ENCODE results near the gene HSPG2. TPM values are rescaled to one million over a fixed set of nuclear protein-coding genes. Genes with fewer than 3 reads are reported as not detected.

HSPG2 gene
- total RNA-seq, 1 donor from 2014 or later: 152 TPM

DNA sequence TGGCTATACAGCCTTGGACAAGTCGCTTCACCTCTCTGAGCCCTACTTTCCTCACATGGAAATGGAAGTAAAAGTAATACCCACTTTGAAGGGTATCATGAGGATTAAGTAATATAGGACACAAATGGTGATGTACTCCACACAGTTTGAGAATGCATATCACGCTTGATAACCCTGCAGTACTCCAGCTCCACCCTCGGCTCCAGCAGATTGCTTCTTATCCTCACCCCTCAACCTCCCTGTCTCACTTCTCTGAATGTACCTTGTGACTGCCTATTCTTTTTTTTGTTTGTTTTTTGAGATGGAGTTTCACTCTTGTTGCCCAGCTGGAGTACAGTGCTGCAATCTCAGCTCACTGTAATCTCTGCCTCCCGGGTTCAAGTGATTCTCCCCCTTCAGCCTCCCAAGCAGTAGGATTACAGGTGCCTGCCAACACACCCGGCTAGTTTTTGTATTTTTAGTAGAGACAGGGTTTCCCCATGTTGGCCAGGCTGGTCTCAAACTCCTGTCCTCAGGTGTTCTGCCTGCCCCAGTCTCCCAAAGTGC is 69.6 kb downstream of the HSPG2 start:
- Histone ChIP-seq H3K4me1 (ENCODE audit: control insufficient read depth in 3 of 3, insufficient read depth in 3 of 3, low read length in 3 of 3) (peaks cover 10 to 15% (median 11%) of the 10 kb centered on the region in 3 donors), H3K4me3 (ENCODE audit: low read length in 3 of 3) (no peak overlapping the region)

DNA sequence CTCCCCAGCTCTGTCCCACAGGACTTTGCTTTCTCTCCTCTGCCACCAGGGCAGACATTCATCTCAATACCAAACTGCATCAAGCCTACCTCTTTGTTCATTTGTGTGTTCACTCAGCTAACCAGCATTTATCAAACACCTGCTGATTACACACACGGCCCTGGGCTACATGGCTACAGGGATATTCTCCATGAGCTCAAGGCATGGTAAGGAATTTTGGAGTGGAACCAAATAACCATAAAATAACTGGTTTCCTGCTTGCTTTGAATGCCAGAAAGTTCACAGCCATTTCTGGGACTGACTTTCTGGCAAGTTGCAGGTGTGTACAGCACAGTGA is 70.4 kb downstream of the HSPG2 start:
- no peak overlapping the region for H3K9ac ChIP-seq (ENCODE audit: low read depth in 1 of 3, low read length in 3 of 3)
- H3K27me3 ChIP-seq (ENCODE audit: control insufficient read depth in 3 of 3, insufficient read depth in 3 of 3, low read length in 3 of 3): no peaks in the 10 kb centered on the region
- peaks cover 10 to 15% (median 14%) of the 10 kb centered on the region in 3 donors for H3K4me1 ChIP-seq (ENCODE audit: control insufficient read depth in 3 of 3, insufficient read depth in 3 of 3, low read length in 3 of 3)
- no peak overlapping the region for H3K4me3 ChIP-seq (ENCODE audit: low read length in 3 of 3)
- peaks cover 23 to 51% (median 33%) of the 10 kb centered on the region in 3 donors for H3K36me3 ChIP-seq (ENCODE audit: control insufficient read depth in 3 of 3, insufficient read depth in 3 of 3, low read length in 3 of 3)
- no peaks in the 10 kb centered on the region for H3K9me3 ChIP-seq (ENCODE audit: control insufficient read depth in 3 of 3, low read length in 3 of 3)
- no peak overlapping the region for H3K27ac ChIP-seq (ENCODE audit: low read depth, low read length)

More for the DNA sequence above, 69.6 kb downstream of the HSPG2 start:
- Histone ChIP-seq H3K27me3 (ENCODE audit: control insufficient read depth in 3 of 3, insufficient read depth in 3 of 3, low read length in 3 of 3) (no peaks in the 10 kb centered on the region), H3K36me3 (ENCODE audit: control insufficient read depth in 3 of 3, insufficient read depth in 3 of 3, low read length in 3 of 3) (peaks cover 27 to 54% (median 36%) of the 10 kb centered on the region in 3 donors), H3K9ac (ENCODE audit: low read depth in 1 of 3, low read length in 3 of 3) (no peak overlapping the region), H3K9me3 (ENCODE audit: control insufficient read depth in 3 of 3, low read length in 3 of 3) (no peaks in the 10 kb centered on the region), H3K27ac (ENCODE audit: low read depth, low read length) (no peak overlapping the region)

DNA sequence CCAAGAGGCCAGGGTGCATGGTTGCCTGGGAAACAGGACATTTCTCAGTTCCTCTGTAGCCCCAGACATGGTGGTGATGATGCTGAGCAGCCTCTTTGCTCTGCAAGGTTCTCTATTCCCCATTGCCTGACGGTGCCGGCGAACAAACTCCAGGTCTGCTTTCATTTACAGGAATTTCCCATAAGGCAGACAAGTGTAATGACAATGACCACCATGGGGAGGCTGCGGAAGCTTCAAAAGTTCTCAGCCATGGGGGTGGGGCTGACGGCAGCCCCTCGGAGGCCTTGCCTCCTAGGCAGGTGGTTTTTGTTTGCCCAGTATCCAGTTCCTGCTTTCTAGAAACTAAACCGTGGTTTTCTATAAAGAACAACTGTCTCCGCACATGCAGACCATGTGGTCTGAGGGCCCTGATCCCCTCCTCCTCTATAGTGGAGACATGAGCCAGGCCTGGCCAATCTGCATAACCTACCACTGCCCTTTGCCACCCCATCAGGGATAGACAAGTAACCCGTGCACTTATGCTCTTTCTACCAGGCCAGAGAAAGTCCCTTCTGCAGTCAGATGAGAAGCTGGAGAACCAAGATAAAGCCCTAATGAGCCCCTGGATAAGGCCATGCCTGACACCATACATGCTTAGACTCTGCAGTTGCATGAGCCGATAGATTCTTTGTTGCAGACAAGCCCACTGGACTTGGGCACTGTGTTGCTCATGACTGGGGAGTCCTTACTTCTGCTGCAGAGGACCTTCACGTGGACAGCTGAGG is 71.0 kb downstream of the HSPG2 start:
- Histone ChIP-seq H3K27me3 (ENCODE audit: control insufficient read depth in 3 of 3, insufficient read depth in 3 of 3, low read length in 3 of 3) (no peaks in the 10 kb centered on the region), H3K9ac (ENCODE audit: low read depth in 1 of 3, low read length in 3 of 3) (no peak overlapping the region), H3K27ac (ENCODE audit: low read depth, low read length) (no peak overlapping the region), H3K36me3 (ENCODE audit: control insufficient read depth in 3 of 3, insufficient read depth in 3 of 3, low read length in 3 of 3) (peaks cover 25 to 51% (median 36%) of the 10 kb centered on the region in 3 donors), H3K9me3 (ENCODE audit: control insufficient read depth in 3 of 3, low read length in 3 of 3) (no peaks in the 10 kb centered on the region), H3K4me1 (ENCODE audit: control insufficient read depth in 3 of 3, insufficient read depth in 3 of 3, low read length in 3 of 3) (peaks cover 10 to 15% (median 14%) of the 10 kb centered on the region in 3 donors), H3K4me3 (ENCODE audit: low read length in 3 of 3) (no peak overlapping the region)

DNA sequence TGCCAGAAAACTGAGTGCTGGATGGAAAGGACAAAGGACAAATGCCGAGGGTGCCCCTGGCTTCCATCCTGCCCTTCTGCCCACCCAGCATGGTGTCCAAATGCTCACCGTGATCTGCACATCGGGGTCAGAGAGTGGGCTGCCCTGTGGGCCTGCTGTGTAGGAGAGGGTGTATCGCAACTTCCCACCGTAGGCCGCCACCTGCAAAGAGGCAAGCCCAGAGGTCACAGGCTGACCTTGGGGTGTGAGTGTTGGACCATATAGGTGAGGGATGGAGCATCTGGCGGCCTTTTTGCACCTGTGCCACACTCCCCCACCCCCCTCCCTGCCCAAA is 71.5 kb downstream of the HSPG2 start:
- H3K27me3 ChIP-seq (ENCODE audit: control insufficient read depth in 3 of 3, insufficient read depth in 3 of 3, low read length in 3 of 3): no peaks in the 10 kb centered on the region
- peaks cover 29 to 52% (median 38%) of the 10 kb centered on the region in 3 donors for H3K36me3 ChIP-seq (ENCODE audit: control insufficient read depth in 3 of 3, insufficient read depth in 3 of 3, low read length in 3 of 3)
- no peaks in the 10 kb centered on the region for H3K9me3 ChIP-seq (ENCODE audit: control insufficient read depth in 3 of 3, low read length in 3 of 3)
- peaks cover 9 to 14% (median 11%) of the 10 kb centered on the region in 3 donors for H3K4me1 ChIP-seq (ENCODE audit: control insufficient read depth in 3 of 3, insufficient read depth in 3 of 3, low read length in 3 of 3)
- no peak overlapping the region for H3K9ac ChIP-seq (ENCODE audit: low read depth in 1 of 3, low read length in 3 of 3)
- H3K27ac ChIP-seq (ENCODE audit: low read depth, low read length): no peak overlapping the region
- H3K4me3 ChIP-seq (ENCODE audit: low read length in 3 of 3): no peak overlapping the region

DNA sequence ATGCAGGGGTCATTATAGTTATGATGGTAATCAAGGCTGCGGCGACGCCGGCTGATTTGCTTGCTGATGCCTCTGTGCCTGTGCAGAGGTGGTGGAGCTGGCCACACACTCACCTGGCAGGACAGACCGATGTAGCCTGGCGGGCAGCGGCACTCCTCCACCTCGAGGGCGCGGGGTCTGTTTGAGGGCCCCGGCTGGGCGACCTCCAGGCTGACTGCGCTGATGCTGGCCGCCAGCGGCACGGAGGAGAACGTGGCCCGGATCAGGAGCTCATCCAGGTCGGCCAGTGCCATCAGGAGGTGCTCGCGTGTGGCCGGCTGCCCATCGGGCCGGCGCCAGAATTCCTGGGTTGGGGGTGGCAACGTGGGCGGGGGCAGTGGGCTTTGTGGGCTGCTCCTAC is 72.4 kb downstream of the HSPG2 start:
- Histone ChIP-seq H3K27me3 (ENCODE audit: control insufficient read depth in 3 of 3, insufficient read depth in 3 of 3, low read length in 3 of 3) (no peaks in the 10 kb centered on the region), H3K36me3 (ENCODE audit: control insufficient read depth in 3 of 3, insufficient read depth in 3 of 3, low read length in 3 of 3) (peaks cover 27 to 54% (median 43%) of the 10 kb centered on the region in 3 donors), H3K9me3 (ENCODE audit: control insufficient read depth in 3 of 3, low read length in 3 of 3) (no peaks in the 10 kb centered on the region), H3K27ac (ENCODE audit: low read depth, low read length) (no peak overlapping the region), H3K9ac (ENCODE audit: low read depth in 1 of 3, low read length in 3 of 3) (no peak overlapping the region), H3K4me3 (ENCODE audit: low read length in 3 of 3) (no peak overlapping the region), H3K4me1 (ENCODE audit: control insufficient read depth in 3 of 3, insufficient read depth in 3 of 3, low read length in 3 of 3) (peaks cover 1 to 6% (median 3%) of the 10 kb centered on the region in 3 donors)

DNA sequence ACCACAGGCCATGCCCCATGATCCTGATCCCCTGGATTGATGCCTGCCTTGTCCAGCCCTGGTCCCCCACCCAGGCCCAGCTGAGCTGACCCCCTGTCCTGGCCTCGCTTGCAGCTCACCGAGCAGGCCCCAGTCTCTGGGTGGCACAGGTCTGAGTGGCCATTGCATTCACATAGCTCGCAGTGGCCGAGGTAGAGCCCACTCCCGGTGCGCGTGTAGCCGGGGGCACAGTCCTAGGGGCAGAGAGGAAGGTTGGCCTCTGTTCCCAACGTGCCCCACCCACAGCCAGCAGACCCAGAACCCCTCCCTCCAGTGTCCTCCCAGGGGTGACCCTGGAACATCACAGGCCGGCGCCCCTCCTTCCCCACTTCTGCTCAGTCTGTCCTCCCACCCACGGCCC is 73.1 kb downstream of the HSPG2 start:
- peaks cover 27 to 56% (median 44%) of the 10 kb centered on the region in 3 donors for H3K36me3 ChIP-seq (ENCODE audit: control insufficient read depth in 3 of 3, insufficient read depth in 3 of 3, low read length in 3 of 3)
- H3K27me3 ChIP-seq (ENCODE audit: control insufficient read depth in 3 of 3, insufficient read depth in 3 of 3, low read length in 3 of 3): no peaks in the 10 kb centered on the region
- H3K4me3 ChIP-seq (ENCODE audit: low read length in 3 of 3): no peak overlapping the region
- H3K4me1 ChIP-seq (ENCODE audit: control insufficient read depth in 3 of 3, insufficient read depth in 3 of 3, low read length in 3 of 3): peaks cover 0 to 3% (median 0%) of the 10 kb centered on the region in 3 donors
- H3K27ac ChIP-seq (ENCODE audit: low read depth, low read length): no peak overlapping the region
- H3K9ac ChIP-seq (ENCODE audit: low read depth in 1 of 3, low read length in 3 of 3): no peak overlapping the region
- no peaks in the 10 kb centered on the region for H3K9me3 ChIP-seq (ENCODE audit: control insufficient read depth in 3 of 3, low read length in 3 of 3)

DNA sequence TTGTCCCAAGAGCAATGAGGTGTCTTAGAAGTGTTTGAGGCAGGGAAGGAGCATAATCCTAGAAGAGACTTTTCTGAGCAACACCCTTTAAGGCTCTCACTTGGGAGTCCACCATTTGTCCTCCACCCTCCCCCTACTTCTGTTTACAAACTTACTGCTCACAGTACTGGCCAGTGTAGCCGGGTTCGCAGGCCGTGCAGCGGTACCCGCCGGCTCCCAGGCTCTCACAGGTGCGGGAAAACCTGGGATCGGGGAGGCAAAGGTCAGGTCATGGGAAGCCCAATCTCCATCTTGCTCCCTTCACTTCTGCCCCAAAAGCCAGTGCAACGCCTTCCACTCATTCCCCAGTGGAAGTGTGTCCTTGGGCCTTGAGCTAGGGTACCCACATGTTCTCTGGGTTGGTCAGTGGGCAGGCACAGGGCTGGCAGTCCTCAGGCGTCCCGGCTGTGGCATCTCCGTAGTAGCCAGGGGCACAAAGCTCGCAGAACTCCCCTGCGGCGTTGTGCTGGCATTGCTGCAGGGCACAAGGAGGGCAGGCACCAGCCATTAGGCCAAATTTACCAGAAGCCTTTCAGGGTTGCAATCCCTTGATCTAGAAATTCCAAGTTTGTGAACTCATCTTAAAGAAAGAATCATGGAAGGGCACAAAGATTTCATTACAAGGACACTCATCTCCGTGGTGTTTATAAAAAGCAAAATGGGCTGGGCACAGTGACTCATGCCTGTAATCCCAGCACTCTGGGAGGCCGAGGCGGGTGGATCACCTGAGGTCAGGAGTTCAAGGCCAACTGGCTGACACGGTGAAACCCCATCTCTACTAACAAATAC is 75.3 kb downstream of the HSPG2 start:
- H3K36me3 ChIP-seq (ENCODE audit: control insufficient read depth in 3 of 3, insufficient read depth in 3 of 3, low read length in 3 of 3): peaks cover 45 to 74% (median 59%) of the 10 kb centered on the region in 3 donors
- H3K27me3 ChIP-seq (ENCODE audit: control insufficient read depth in 3 of 3, insufficient read depth in 3 of 3, low read length in 3 of 3): no peaks in the 10 kb centered on the region
- H3K4me1 ChIP-seq (ENCODE audit: control insufficient read depth in 3 of 3, insufficient read depth in 3 of 3, low read length in 3 of 3): peaks cover 0 to 4% (median 0%) of the 10 kb centered on the region in 3 donors
- H3K27ac ChIP-seq (ENCODE audit: low read depth, low read length): no peak overlapping the region
- H3K4me3 ChIP-seq (ENCODE audit: low read length in 3 of 3): no peak overlapping the region
- no peaks in the 10 kb centered on the region for H3K9me3 ChIP-seq (ENCODE audit: control insufficient read depth in 3 of 3, low read length in 3 of 3)
- no peak overlapping the region for H3K9ac ChIP-seq (ENCODE audit: low read depth in 1 of 3, low read length in 3 of 3)

DNA sequence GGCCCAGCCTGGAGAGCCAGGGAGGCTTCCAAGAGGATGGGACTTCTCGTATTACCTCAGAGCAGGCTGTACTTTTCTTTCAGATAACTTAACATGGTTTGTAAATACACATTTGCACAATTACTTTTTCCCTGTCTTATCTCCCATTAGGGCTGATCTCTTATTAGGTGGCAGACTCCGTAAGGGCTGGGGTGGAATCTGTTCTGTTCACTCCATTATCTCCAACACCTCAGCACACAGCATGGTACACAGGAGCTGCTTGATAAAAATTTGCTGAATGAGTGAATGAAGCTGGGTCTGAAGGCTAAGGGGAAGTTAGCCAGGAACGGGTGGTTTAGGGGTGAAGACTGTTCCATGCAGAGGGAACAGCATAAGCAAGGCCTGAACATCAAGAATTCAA is 76.1 kb downstream of the HSPG2 start:
- Histone ChIP-seq H3K4me1 (ENCODE audit: control insufficient read depth in 3 of 3, insufficient read depth in 3 of 3, low read length in 3 of 3) (peaks cover 0 to 4% (median 0%) of the 10 kb centered on the region in 3 donors), H3K27ac (ENCODE audit: low read depth, low read length) (no peak overlapping the region), H3K4me3 (ENCODE audit: low read length in 3 of 3) (no peak overlapping the region), H3K36me3 (ENCODE audit: control insufficient read depth in 3 of 3, insufficient read depth in 3 of 3, low read length in 3 of 3) (peaks cover 52 to 74% (median 67%) of the 10 kb centered on the region in 3 donors), H3K27me3 (ENCODE audit: control insufficient read depth in 3 of 3, insufficient read depth in 3 of 3, low read length in 3 of 3) (no peaks in the 10 kb centered on the region), H3K9me3 (ENCODE audit: control insufficient read depth in 3 of 3, low read length in 3 of 3) (no peaks in the 10 kb centered on the region), H3K9ac (ENCODE audit: low read depth in 1 of 3, low read length in 3 of 3) (no peak overlapping the region)

DNA sequence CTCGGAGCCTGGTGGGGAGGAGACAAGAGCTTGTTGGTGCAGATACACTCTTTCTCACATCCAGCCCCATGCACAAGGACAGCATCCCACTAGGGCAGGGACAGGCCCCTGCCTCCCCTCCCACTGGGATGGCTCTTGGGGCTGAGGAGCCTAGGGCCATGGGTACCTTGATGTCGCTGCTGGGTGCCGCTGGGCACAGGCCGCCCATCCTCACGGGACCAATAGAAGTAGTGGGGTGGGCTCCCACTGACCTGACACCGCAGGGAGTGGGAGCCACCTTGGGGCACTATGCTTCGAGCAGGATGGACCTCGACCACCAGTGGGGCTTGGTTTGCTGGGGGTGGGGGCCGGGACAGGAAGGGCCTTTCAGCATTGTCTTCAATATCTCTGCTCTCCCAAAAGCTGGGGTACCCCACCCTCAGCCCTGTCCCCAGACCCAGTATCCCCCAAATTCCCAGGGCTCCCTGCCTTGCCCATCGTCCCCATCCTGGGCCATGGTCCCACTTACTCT is 77.4 kb downstream of the HSPG2 start:
- Histone ChIP-seq H3K4me3 (ENCODE audit: low read length in 3 of 3) (no peak overlapping the region), H3K27ac (ENCODE audit: low read depth, low read length) (no peak overlapping the region), H3K36me3 (ENCODE audit: control insufficient read depth in 3 of 3, insufficient read depth in 3 of 3, low read length in 3 of 3) (peaks cover 48 to 72% (median 65%) of the 10 kb centered on the region in 3 donors), H3K9ac (ENCODE audit: low read depth in 1 of 3, low read length in 3 of 3) (no peak overlapping the region), H3K9me3 (ENCODE audit: control insufficient read depth in 3 of 3, low read length in 3 of 3) (no peaks in the 10 kb centered on the region), H3K4me1 (ENCODE audit: control insufficient read depth in 3 of 3, insufficient read depth in 3 of 3, low read length in 3 of 3) (peaks cover 0 to 4% (median 0%) of the 10 kb centered on the region in 3 donors), H3K27me3 (ENCODE audit: control insufficient read depth in 3 of 3, insufficient read depth in 3 of 3, low read length in 3 of 3) (no peaks in the 10 kb centered on the region)
